Thyroid gland (tissue), 4 donors: ENCODE data around the gene TMEM50B. TPM values are rescaled to one million over a fixed set of nuclear protein-coding genes. Genes with fewer than 3 reads are reported as not detected.

ENCODE experiments used
- DNase-seq, 2 donors: peaks; one replicate each; pipeline ENCODE4 v3.0.0-alpha.2; 2019
- H3K27ac ChIP-seq, 3 donors: fragments of 200-600 bp; sonication (generic); 1 replicate in 2 of 3; 2 replicates in 1 of 3; pipeline ENCODE4 v1.5.1; 2016 to 2019; ENCODE audit warnings: mild to moderate bottlenecking in 1 of 3, moderate library complexity in 1 of 3
- H3K27me3 ChIP-seq: fragments of 200-600 bp; sonication (generic); one replicate; pipeline ENCODE4 v1.5.1; 2019
- H3K36me3 ChIP-seq, 2 donors: fragments of 200-600 bp; sonication (generic); one replicate each; pipeline ENCODE4 v1.5.1; 2016 to 2019
- H3K4me1 ChIP-seq, 2 donors: fragments of 200-600 bp; sonication (generic); one replicate each; pipeline ENCODE4 v1.5.1; 2017 to 2019
- H3K4me3 ChIP-seq, 3 donors: fragments of 200-600 bp; sonication (generic); replicated peaks in 1 of 3; 1 replicate in 2 of 3; 2 replicates in 1 of 3; pipeline ENCODE4 v1.5.1; 2016; ENCODE audit warnings: mild to moderate bottlenecking in 1 of 3
- H3K9me3 ChIP-seq: fragments of 200-600 bp; sonication (generic); one replicate; pipeline ENCODE4 v1.5.1; 2017
- CTCF ChIP-seq, 6 experiments: fragments of 200-600 bp in 3 of 6; fragments of 450-650 bp in 3 of 6; sonication (generic) in 3 of 6; IDR thresholded peaks; one replicate each; pipeline ENCODE4 v1.5.1; 2016 to 2019; ENCODE audit warnings: antibody characterized with exemption in 6 of 6, mild to moderate bottlenecking in 2 of 6, inconsistent platforms in 1 of 6, moderate library complexity in 1 of 6
- POLR2A ChIP-seq, 2 donors: fragments of 450-650 bp; IDR thresholded peaks; one replicate each; pipeline ENCODE4 v1.6.1; 2017; ENCODE audit warnings: antibody characterized with exemption in 2 of 2, mild to moderate bottlenecking in 2 of 2, moderate library complexity in 1 of 2
- WGBS, 2 donors: methylation state at CpG; one replicate each; pipeline ENCODE4 v1.1.5; 2017; 5-methylcytosine and 5-hydroxymethylcytosine counted together
- intact Hi-C: fragments of 100-400 bp; cut with DNase I; formaldehyde crosslinking; loops from one replicate; pipeline ENCODE4 v1.15.1; 2023
- total RNA-seq, 4 donors: library from RNA; depleted of rRNA; stranded (reverse); fragments of >200 nt; gene quantifications; one replicate each; pipeline ENCODE4 v1.2.3, GENCODE V29; 2016

TMEM50B gene
- total RNA-seq, 4 donors from 2014 or later = 202 to 399 (median 295) TPM

DNA sequence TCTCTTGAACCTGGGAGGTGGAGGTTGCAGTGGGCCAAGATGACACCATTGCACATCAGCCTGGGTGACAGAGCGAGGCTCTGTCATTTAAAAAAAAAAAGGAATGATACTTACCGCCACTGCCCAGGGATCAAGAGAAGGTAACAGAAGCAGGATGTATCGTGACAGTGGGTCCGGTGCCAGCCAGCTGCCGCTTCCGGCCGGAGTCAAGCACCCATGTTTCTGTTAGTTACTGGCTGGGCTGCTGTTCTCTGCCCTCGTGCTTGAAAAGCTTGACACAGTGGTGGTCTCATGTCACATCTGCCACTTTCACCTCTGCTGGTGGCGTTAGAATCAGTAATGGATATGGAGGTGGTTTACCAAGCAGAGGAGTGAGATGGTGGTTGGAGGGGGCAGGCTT lies 55.6 kb downstream of the TMEM50B start:
- Histone ChIP-seq H3K9me3 (no peaks in the 10 kb centered on the region), H3K27me3 (no peaks in the 10 kb centered on the region), H3K36me3 (peaks cover 39 to 52% of the 10 kb centered on the region in 2 donors), H3K27ac (no peak overlapping the region), H3K4me1 (peaks cover 28% of the 10 kb centered on the region in 2 donors), H3K4me3 (no peak overlapping the region)
- intact Hi-C loops = no loop called here
- TF ChIP-seq POLR2A (IDR thresholded peaks at IDR 0.05) (no peak), CTCF (IDR thresholded peaks at IDR 0.05) (no peak)
- 95 to 98% methylated on average over 9 of the region's 9 CpGs for WGBS, 2 donors
- DNase-seq = no peak

- WGBS, 2 donors = 95 to 96% methylated on average over 5 of the region's 5 CpGs
- Histone ChIP-seq H3K36me3 (peaks cover 37 to 56% of the 10 kb centered on the region in 2 donors), H3K27ac (no peak overlapping the region), H3K4me3 (no peak overlapping the region), H3K27me3 (no peaks in the 10 kb centered on the region), H3K4me1 (peaks cover 11 to 13% of the 10 kb centered on the region in 2 donors), H3K9me3 (no peaks in the 10 kb centered on the region)
- TF ChIP-seq POLR2A (IDR thresholded peaks at IDR 0.05) (no peak), CTCF (IDR thresholded peaks at IDR 0.05) (no peak)
- intact Hi-C loops = no loop called here
- DNase-seq = no peak
These were observed 57.9 kb downstream of the TMEM50B start for GRCh38 chr21:33421713-33422393.

- 89 to 91% methylated on average over 10 to 12 of the region's 12 CpGs for WGBS, 2 donors
- peak overlapping the region in 2 of 3 donors; percentile 7 to 48 for H3K27ac ChIP-seq
- H3K9me3 ChIP-seq = no peaks in the 10 kb centered on the region
- TF ChIP-seq POLR2A (IDR thresholded peaks at IDR 0.05) (no peak), CTCF (IDR thresholded peaks at IDR 0.05) (no peak)
- H3K4me3 ChIP-seq = no peak overlapping the region
- peaks cover 3 to 11% of the 10 kb centered on the region in 2 donors for H3K4me1 ChIP-seq
- intact Hi-C loops = no loop called here
- DNase-seq = no peak
- H3K36me3 ChIP-seq = peaks cover 35 to 44% of the 10 kb centered on the region in 2 donors
- H3K27me3 ChIP-seq = no peaks in the 10 kb centered on the region
These were observed 60.1 kb downstream of the TMEM50B start for GRCh38 chr21:33419538-33420123.

- Histone ChIP-seq H3K4me3 (no peak overlapping the region), H3K36me3 (peaks cover 29 to 37% of the 10 kb centered on the region in 2 donors), H3K4me1 (peaks cover 3 to 11% of the 10 kb centered on the region in 2 donors), H3K27ac (peak overlapping the region in 2 of 3 donors; percentile 7 to 41), H3K9me3 (no peaks in the 10 kb centered on the region), H3K27me3 (no peaks in the 10 kb centered on the region)
- no peak for TF ChIP-seq POLR2A (IDR thresholded peaks at IDR 0.05)
- TF ChIP-seq CTCF (IDR thresholded peaks at IDR 0.05) = no peak
- 52 to 58% methylated on average over 2 of the region's 2 CpGs for WGBS, 2 donors
- intact Hi-C loops = no loop called here
- DNase-seq = peak; percentile 51 to 52
These were observed 61.1 kb downstream of the TMEM50B start for GRCh38 chr21:33418691-33419090.

GRCh38 chr21:33414926-33415325 lies 64.8 kb downstream of the TMEM50B start:
- Histone ChIP-seq H3K36me3 (peaks cover 10 to 11% of the 10 kb centered on the region in 2 donors), H3K4me1 (peaks cover 13 to 21% of the 10 kb centered on the region in 2 donors), H3K4me3 (no peak overlapping the region), H3K27ac (no peak overlapping the region), H3K9me3 (no peaks in the 10 kb centered on the region), H3K27me3 (no peaks in the 10 kb centered on the region)
- intact Hi-C loops = no loop called here
- DNase-seq = no peak
- TF ChIP-seq POLR2A (IDR thresholded peaks at IDR 0.05) = no peak
- no peak for TF ChIP-seq CTCF (IDR thresholded peaks at IDR 0.05)
- 88 to 89% methylated on average over 11 of the region's 11 CpGs for WGBS, 2 donors
